ENCODE results near the gene TTC9C.
"Not testable (repeated sequence)": the region's sequence is repeated elsewhere in the genome, so short reads cannot be mapped to it uniquely, and the experiment has no call there.

The TTC9C gene, protein sequence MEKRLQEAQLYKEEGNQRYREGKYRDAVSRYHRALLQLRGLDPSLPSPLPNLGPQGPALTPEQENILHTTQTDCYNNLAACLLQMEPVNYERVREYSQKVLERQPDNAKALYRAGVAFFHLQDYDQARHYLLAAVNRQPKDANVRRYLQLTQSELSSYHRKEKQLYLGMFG

DNA sequence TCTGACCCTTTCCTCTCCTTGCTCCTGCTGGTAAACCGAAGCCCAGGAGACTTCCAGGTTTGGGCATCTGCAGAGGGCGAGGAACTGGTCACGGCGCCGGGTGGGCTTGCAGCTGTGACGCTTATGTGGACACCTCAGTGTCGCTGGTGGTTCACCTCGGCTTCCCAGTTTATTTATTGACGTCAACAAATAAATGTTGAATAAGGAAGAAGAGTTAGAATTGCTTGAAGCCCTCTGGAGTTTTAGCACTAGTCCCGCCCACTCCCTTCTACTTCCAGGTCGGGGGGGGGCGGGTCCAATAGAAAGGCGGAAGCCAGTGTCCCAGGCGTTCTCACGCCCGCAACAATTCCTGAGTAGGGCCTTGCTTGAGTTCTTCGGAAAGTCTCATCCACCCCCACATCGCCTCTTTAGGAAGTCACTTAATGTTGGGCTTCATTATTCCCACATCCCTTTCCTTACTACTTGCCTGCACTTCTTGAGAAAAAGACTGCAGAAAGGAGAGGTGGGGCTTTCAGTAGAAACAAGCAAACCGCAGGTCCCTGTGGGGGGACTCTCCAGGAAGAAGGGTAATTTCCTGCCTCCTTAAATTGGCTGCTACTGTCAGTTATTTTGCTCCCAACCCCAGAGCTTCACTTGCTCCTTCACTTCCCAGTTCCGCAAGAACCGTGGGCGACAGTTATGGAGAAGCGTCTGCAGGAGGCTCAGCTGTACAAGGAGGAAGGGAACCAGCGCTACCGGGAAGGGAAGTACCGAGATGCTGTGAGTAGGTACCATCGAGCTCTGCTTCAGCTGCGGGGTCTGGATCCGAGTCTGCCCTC, at the start of gene TTC9C:
Gene TTC9C, plus strand, starts transcription at position 316 of the 818 bp plus-strand sequence. Its CDS starts 363 bp downstream, at position 679.
- DNase-seq = peak; percentile 88

DNA sequence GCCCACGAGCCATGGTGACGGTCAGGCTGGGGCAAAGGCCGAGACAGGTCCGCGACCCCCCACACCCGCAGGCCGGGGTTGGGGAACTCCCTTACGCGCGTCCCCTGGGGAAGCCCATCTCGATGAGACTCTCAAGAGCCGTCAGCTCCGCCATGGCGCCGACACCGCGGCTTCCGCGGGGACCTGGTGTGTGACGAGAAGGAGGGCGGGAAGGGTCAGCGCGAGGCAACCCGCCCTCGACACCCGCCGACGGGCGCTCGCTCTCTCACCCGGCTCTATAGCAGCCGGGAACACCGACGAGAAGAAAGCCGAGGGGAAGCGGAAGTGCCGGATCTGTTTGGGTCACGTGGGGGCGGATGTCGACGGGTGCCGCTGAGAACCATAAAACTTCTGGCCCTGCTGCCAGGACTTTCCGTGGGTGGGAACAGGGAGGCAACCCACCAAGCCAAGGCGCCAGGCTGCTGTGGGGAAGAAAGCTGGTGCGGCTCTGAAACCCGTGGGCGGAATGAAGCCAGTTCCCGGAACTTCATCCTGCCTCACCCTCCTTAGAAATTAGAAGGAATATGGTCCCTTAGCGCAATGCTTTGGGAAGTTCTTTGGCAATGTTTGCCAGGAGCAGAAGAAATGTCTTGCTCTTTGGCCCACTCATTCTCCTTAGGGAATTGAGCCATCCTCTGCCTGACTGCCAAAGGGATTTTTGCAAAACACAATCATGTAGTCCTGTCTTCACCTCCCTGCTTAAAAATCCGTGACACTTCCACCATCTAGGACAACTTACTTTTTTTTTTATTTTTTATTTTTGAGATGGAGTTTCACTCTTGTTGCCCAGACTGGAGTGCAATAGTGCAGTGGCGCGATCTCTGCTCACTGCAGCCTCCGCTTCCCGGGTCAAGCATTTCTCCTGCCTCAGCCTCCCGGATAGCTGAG, 49.3 kb upstream of the TTC9C start, which contains the start of gene UBXN1:
Gene UBXN1, minus strand, starts transcription at position 304 of the 927 bp plus-strand sequence. Its CDS starts 150 bp downstream, at position 154.
- DNase-seq = peak; percentile 89

DNA sequence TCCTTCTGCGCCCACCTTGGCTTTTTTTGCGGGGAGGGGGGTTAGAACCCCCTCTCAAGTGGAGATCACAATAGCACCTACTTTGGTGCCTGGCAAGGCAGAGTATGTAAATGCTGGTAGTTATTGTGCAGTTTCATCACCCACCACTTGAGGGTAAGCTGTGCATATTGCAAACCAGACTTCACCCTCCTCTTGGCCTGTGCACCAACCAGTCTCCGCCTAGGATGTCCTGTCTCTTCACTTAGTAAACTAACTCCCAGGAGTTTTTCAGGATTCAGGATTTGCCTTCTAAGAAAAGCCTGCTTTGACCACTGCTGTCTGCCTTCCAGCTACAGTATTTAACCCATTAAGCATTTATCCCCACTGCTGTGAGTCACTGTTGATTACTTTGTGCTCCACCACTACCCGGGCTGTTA, 47.5 kb upstream of the TTC9C start:
- peak; percentile 56 for DNase-seq

DNA sequence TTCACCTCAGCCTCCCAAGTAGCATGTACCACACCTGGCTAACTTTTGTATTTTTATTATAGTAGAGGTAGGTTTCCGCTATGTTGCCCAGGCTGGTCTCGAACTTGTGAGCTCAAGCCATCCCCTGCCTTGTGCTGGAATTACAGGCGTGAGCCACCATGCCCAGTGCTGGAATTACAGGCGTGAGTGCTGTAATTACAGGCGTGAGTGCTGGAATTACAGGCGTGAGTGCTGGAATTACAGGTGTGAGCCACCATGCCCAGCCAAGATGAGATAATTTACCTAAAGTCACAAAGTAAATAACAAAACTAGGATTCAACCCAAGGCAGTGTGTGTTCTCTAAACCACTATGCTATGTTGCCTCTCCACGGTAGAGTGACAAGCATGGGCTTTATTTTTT, 45.8 kb upstream of the TTC9C start:
- no peak for DNase-seq

DNA sequence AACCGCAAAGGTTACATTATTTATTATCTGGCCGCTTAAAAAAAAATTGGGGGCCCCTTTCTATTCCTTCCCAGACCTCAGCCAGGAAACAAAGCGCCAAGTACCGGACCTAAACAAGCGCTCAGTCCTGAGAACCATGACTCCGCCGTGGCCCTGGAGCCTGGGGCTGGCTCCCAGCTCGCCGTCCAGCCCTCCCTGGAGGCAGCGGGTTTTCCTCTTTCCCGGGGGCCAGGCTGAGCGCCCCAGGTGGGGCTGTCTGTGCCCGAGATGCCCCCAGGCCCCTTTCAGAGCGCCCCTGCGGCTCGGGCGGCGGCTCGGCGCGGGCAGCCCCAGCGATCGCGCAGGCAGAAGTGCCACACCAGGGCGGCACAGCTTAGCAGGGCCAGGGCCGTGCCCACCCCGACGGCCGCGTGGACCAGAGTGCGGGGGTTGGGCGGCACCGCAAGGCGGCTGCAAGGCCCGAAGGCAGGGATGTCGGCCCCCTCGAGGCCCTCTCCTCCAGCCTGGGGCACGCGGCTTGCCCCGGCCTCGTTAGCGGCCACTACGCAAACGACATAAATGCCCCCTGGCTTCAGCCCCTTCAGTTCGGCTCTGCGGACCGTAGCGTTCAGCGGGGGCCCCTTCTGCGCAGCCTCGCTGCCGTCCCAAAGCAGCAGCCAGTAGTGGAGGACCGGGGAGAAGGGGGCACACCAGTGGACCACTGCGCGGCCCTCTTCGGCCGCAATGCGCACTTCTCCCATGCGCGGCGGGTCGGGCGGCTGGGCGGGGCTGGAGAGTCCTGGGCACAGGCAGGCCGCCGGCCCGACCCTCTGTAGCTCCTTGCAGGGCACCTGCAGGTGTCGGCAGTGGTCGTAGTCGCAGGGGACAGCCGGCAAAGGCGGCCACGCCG, 40.5 kb upstream of the TTC9C start:
- DNase-seq = no peak

DNA sequence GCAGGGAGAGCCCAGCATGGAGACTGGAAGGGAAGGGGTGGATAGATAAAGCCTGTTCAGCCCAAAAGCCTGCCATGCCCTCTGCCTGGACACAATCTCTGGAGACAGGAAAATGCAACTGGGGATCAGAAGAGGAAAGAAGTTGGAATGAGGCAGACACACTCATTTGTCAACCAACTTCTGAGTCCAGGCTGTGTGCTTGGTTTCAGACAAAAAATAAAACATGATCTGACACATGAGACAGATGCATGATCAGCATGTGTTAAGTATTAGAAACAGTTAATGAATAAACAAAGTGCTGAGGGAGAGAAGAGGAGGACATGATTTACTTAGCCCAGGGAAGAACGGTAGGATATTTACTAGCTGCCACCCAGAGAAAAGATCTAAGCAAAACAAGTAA, 39.8 kb upstream of the TTC9C start:
- no peak for DNase-seq

DNA sequence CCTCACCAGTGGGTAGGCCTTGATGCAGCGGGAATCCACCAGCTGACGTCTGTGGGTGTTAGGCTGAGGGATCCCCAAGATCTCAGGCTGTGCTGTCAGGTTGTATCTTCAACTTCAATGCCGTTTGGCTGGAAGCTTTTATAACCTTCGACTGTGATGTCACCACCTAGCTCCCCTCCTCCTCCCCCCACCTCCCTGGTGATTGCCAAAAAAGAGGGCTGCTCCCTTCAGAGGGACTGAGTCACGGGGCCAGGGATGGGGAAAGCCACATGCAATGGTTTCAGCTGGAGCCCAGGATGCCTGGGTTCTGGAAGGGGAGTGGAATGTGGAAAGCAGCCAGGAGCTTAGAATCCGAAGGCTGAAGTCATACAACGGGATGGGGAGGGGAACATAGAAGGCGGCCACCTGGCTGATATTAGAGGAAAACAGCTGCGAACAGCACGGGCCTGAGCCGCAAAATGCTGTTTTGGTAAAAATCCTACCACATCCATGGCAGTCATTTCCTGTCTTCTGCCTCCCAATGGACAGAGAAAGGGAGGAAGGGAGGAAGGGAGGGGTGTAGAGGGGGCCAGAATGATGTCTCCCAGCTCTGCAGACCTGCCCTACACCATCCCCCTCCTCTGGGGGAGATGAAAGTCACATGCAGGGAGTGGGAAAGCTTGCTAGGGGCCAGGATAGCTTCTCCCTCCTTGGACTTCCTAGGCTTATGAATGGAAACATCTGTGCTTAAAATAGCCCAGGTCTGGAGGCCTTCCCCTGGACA, 38.7 kb upstream of the TTC9C start, which contains the start of gene LRRN4CL:
Gene LRRN4CL, minus strand, starts transcription at position 110 of the 763 bp plus-strand sequence. CDS start 1,022 bp downstream, outside the sequence.
- no peak for DNase-seq

DNA sequence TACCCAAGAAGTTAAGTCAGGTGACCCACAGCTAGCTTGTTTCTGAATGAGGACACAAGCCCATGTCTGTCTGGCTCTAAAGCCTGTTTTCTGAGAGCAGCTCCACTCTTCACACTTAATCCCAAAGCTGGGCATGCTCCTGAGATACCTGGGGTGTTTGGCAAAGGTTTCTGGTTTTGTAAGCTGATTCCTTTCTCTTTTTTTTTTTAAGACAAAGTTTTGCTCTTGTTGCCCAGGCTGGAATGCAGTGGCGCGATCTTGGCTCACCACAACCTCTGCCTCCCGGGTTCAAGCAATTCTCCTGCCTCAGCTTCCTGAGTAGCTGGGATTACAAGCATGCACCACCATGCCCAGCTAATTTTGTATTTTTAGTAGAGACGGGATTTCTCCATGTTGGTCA, 34.7 kb upstream of the TTC9C start:
- DNase-seq = not testable (repeated sequence)

DNA sequence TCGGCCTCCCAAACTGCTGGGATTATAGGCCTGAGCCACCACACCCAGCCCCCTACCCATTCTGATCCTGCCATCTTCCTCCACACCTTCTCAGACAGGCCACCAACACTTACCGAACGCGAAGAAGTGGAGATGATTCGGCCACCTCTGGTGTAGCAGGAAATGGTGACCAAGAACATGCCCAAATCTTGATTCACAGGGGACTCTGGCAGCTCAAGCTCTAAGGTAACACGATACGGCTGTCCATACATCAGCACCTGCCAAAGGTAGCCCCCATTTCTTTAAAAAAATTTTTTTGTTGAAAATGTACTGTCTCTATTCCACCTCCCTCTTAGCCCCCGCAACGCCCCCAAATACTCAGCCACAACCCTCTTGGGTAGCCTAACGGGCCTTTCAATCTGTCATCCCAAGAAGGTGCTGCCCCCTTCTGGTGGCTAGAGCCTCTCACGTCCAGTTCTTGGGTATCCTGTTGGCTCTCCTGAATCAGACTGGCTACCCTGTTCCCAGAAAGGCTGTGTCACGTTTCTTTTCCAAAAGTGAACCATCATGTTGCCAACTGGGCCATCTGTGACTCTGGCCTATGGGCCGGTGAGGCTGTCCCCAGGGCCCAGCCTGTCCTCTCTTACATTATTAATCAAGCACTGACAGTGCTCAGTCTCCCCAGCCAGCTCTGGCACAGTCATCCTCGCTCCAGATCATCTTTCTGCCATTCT, 33.7 kb upstream of the TTC9C start:
- DNase-seq = peak; percentile 67

DNA sequence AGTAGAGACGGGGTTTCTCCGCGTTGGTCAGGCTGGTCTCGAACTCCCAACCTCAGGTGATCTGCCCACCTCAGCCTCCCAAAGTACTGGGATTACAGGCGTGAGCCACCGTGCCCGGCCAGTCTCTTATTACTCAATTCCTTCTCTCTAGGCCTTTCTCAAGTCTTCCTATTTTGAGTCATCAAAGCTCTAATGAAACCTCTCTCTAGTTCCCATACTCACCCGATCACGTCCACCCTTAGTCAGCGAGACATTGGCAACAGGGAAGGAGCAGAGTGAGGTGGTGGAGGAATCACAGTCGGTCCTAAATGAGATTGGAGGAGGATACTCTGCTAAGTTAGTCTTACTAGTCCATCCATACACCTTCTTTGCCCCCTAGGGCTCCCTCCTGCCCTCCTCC, 26.0 kb upstream of the TTC9C start:
- no peak for DNase-seq

DNA sequence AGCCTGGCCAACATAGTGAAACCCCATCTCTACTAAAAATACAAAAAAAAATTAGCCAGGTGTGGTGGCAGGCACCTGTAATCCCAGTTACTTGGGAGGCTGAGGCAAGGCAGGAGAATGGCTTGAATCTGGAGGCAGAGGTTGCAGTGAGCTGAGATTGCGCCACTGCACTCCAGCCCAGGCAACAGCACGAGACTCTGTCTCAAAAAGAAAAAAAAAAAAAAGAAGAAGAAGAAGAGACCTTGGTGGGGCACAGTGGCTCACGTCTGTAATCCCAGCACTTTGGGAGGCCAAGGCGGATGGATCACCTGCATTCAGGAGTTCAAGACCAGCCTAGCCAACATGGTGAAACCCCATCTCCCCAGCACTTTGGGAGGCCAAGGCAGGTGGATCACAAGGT, 24.4 kb upstream of the TTC9C start:
- DNase-seq = not testable (repeated sequence)

DNA sequence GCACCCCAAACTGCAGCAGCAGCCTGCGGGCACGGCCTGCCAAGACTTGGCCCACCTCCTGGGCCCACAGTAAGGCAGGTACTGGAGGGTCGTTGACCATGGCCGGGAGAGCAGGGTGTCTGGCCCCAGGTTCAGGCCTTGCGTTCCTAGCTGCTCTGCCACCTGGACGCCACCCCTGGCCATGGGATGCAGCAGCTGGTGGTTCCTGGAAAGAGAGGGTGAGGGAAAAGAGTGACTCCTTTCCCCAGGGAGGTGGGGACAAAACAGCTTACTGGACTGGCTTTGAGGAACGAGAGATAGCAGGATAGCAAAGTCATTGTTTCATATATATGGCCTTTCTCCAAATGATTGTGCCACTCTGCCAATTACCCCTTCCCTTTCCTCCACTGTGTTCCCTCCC, 22.9 kb upstream of the TTC9C start:
- no peak for DNase-seq

DNA sequence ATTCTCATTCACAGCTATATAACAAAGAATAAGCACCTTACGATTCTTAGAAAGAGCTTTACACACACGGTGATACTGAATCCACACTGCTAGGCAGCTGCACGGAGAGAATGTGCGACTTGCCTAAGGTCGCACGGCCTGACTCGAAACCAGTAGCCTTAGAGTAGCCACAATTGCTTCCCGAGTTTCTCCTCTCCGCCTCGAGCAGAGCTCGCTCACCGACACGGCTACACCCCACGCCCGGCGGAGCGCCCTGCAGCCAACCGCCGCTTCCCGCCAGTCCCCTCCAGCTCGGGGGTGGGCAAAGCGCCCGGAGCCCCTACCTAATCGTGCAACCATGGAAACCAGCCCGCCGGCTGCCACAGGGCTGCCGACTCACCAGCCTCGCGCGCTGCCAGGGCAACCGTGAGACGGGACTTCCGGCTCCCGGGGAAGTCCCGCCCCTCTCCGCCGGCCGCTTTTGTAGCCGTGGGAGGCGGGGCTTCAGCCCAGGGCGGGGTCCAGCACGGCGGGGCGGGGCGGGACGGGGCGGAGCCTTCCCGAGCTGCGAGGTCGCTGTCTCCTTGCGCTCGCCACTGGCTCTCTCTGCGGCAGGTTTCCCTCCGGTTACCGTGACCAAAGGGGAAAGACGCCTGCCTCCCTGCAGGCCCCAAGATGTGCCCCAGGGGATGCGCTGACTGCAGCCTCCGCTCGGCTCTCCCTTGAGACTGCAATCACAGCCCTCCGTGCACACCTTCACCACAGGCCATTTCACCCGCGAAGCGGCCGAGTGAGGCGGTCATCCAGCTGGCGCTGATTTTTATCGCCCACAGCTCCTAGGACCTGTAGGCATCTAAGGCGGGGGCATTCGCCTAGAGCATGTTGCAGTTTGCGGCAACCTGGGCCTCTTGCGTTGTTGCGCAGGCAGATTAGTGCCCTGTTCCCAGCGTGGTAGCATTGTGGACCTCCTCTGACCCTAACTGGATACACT, 22.1 kb upstream of the TTC9C start:
- peak; percentile 97 for DNase-seq

DNA sequence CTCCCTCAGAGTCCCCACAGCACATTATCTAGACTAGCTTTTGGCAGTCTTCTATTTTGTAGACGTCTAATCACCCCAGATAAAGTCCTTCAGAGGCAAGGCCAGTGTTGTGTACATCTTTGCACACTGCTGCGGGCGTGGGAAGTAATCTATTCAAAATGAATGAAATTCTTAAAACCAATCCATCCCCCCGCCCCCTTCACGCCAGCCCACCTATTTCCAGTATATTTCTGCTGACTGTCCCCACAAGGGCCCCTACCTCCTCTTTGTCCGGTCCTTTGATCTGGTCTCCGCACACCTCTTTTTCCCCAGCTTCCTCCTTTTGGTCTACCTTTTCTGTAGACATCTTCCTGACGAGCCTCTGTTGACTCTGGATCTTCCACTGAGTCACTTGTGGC, 21.4 kb upstream of the TTC9C start:
- DNase-seq = no peak

DNA sequence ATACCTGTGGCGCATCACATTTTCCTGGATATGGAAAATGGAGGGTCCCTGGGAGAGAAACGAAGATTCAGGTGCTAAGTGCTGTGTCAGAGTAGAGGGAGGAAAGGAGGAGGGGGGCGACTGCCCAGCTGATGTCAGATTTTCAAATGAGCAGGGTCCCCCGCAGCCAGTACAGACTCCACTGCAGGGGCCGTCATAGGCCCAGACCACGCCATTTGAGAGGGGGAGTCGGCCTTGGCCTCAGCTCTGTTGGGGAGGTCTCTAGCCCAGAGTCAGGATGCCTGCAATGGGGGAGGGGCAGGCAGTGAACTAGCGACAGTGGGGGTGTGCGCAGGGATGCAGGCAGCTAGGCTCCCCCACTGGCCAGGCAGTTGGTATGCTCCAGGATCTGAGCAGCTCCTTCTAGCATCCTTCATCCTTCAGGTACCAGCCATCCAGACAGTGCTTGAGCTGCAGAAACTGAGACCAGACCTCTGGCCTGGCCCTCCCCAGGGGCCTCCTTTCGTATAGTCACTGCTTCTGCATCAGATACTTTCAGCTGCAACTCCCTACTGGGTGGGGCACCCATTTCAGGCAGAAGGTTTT, 20.9 kb upstream of the TTC9C start, which contains the start of the genes BSCL2 and GNG3:
Gene BSCL2, minus strand, starts transcription at position 148 of the 585 bp plus-strand sequence. CDS start 229 bp downstream, outside the sequence.
Gene GNG3, plus strand, starts transcription at position 400 of the 585 bp plus-strand sequence. CDS start 620 bp downstream, outside the sequence.
- DNase-seq = no peak

DNA sequence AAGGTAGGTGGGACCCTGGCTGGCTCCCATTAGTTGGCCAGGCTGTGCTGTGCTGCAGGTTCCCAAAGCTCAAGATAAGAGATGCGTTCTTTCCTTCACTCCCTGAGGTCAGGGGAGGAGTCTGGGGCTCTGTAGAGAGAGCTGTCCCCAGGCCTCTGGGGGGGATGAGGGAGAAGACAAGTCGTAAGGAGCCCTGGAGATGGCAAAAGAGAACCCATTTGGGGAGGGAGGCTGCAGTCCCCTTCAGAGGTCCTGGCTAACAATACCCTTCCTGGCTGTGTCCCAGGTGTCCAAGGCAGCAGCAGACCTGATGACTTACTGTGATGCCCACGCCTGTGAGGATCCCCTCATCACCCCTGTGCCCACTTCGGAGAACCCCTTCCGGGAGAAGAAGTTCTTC, 19.9 kb upstream of the TTC9C start:
- no peak for DNase-seq

DNA sequence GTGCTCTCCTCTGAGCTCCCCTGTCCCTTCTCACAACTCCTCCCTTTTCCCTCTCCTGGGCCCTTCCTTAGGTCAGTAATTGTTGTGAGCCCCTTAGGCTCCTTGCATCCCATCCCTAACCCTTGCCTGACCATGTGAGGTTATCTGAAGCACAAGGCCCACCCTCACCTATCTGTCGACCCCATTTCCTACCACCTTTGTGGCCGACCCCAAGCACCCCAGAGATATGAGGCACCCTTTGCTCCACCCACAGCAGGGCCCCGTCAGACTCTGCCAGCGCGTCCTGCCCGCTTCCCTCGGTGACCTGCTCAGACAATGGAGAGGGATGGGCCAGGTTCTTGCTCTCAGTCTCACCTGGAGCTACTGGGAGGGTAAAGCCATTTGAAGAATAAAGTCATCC, 19.5 kb upstream of the TTC9C start:
- peak; percentile 70 for DNase-seq

DNA sequence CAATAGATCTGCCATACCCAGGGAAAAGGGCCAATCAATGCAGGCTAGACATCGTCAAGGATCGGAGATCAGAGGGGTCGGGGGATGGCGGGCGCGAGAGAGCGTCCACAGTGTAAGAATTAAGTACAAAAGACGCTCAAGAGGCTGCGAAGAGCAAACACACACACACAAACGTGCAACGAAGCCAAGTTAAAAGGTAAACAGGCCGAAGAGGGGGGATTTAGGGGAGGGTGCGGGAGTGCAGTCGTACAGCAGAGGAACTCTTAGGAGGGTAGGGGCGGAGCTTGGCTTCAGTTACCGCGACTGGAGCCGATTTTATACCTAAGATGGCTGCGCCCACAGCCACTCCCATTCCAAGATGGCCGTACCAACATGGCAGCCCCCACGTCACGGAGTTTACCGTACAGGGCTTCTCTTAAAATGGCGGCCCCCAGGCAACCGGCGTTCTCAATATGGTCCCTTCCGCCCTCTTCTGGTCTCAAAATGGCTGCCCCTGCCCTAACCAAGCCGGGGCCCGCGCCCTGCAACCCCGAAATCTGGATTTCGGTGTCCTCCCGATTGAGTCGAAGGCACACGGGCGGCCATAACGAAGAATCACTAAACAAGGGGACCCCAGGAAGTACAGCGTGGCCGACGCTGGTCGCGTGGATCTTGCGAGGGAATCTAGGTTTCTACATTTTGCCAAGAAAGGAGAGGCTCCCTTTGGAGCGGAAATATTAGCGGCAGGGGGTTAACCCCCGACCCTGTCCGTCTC, 18.9 kb upstream of the TTC9C start:
- DNase-seq = peak; percentile 99

Data from NCI-H345 (cell line).